OCI-LY3 (cell line): ENCODE measurements around the gene KMT5B.

Experiments used
- CTCF ChIP-seq: fragments of 200-600, 300-600 bp; sonication (generic); IDR thresholded peaks from 2 replicates; pipeline ENCODE4 v1.5.1; 2014; ENCODE audit warnings: antibody characterized with exemption, low read length, low read depth
- EZH2phosphoT487 ChIP-seq: fragments of 200-600 bp; shearing (Covaris generic); IDR thresholded peaks from 2 replicates; pipeline ENCODE4 v1.6.1; 2018; ENCODE audit warnings: antibody characterized with exemption, mixed run types, low read depth

DNA sequence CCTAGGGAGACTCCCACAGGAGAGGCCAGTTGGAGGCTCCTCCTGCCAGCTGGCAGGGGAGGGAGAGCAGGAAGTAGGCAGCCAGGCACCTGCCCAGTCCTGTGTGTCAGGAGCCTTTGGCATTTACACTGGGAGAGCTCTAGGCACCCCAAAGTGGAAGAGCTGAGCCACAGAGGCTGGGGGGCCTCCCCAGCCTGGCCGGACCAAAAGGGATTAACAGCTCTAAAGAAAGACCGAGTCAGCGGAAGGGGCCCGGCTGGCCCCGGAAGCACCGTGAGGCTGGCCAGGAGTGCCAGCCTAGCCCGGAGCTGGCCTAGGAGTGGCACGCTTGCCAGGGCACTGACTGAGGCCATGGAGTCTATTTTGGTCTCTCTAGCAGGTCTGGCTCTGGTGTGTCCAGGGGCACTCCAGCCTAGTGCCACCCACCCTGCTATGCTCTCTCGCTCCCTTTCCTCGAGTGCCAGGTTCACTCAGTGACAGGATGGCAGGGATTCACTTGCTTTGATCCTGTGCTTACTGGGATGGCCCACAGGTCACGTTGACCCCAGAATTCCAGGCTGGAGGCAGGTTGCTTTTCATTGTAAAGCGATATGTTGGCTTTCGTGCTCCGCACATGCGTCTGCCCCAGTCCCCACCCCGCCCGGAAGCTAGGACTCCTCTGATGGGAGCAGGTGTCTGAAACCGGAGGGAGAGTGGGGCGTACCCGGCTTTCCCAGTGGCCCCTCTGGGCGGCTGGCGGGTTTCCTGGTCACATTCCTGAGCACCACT is 3.3 kb upstream of the KMT5B start:
- TF ChIP-seq CTCF (no peak), EZH2phosphoT487 (no peak)
